ENCODE measurements around the gene SLC15A4.
A peak's percentile ranks its signal among the peaks of the same experiment; 100 is the strongest.

The SLC15A4 gene

GRCh38 chr12:128861226-128862016 lies 37.7 kb upstream of the SLC15A4 start:
- no peak for DNase-seq (ENCODE audit: low spot score)
- no peak for TF ChIP-seq CTCF (IDR thresholded peaks at IDR 0.05; ENCODE audit: extremely low read depth, insufficient read depth, missing control alignments)
- in situ Hi-C loops (cut with MboI; ENCODE audit: low pct_unique_long_range_greater_than_20kb, low sequenced_read_pairs, unreplicated experiment), result no loop called here

GRCh38 chr12:128859311-128859710 lies 35.6 kb upstream of the SLC15A4 start:
- no peak for TF ChIP-seq CTCF (IDR thresholded peaks at IDR 0.05; ENCODE audit: extremely low read depth, insufficient read depth, missing control alignments)
- no peak for DNase-seq (ENCODE audit: low spot score)
- in situ Hi-C loops (cut with MboI; ENCODE audit: low pct_unique_long_range_greater_than_20kb, low sequenced_read_pairs, unreplicated experiment), result no loop called here

- in situ Hi-C loops (cut with MboI; ENCODE audit: low pct_unique_long_range_greater_than_20kb, low sequenced_read_pairs, unreplicated experiment), result no loop called here
- no peak for TF ChIP-seq CTCF (IDR thresholded peaks at IDR 0.05; ENCODE audit: extremely low read depth, insufficient read depth, missing control alignments)
- DNase-seq (ENCODE audit: low spot score), result no peak
Observed at GRCh38 chr12:128857133-128857763, 33.5 kb upstream of the SLC15A4 start.

- in situ Hi-C loops (cut with MboI; ENCODE audit: low pct_unique_long_range_greater_than_20kb, low sequenced_read_pairs, unreplicated experiment), result no loop called here
- DNase-seq (ENCODE audit: low spot score), result no peak
- TF ChIP-seq CTCF (IDR thresholded peaks at IDR 0.05; ENCODE audit: extremely low read depth, insufficient read depth, missing control alignments), result no peak
Observed at GRCh38 chr12:128856791-128857078, 33.0 kb upstream of the SLC15A4 start.

GRCh38 chr12:128856035-128856790 lies 32.5 kb upstream of the SLC15A4 start:
- in situ Hi-C loops (cut with MboI; ENCODE audit: low pct_unique_long_range_greater_than_20kb, low sequenced_read_pairs, unreplicated experiment), result no loop called here
- DNase-seq (ENCODE audit: low spot score), result peak; percentile 58
- TF ChIP-seq CTCF (IDR thresholded peaks at IDR 0.05; ENCODE audit: extremely low read depth, insufficient read depth, missing control alignments), result no peak

- in situ Hi-C loops (cut with MboI; ENCODE audit: low pct_unique_long_range_greater_than_20kb, low sequenced_read_pairs, unreplicated experiment), result no loop called here
- no peak for TF ChIP-seq CTCF (IDR thresholded peaks at IDR 0.05; ENCODE audit: extremely low read depth, insufficient read depth, missing control alignments)
- DNase-seq (ENCODE audit: low spot score), result peak; percentile 57
Observed at GRCh38 chr12:128853600-128854197, 29.9 kb upstream of the SLC15A4 start.

Data from GM13977 (cell line).